ENCODE data around the gene CDRT15.
"Not testable (repeated sequence)": the region's sequence is repeated elsewhere in the genome, so short reads cannot be mapped to it uniquely, and the experiment has no call there.

- not testable (repeated sequence) for TF ChIP-seq CTCF, EP300 (IDR thresholded peaks at IDR 0.05)
Observed at GRCh38 chr17:14190774-14191173, 45.9 kb downstream of the CDRT15 start.

Data from tibial nerve (tissue), 4 donors.